Osteocyte (in vitro differentiated cells): Measurements from ENCODE around the gene FBXO41. TPM values are rescaled to one million over a fixed set of nuclear protein-coding genes. Genes with fewer than 3 reads are reported as not detected.

Experiments used
- DNase-seq: peaks from one replicate; pipeline ENCODE4 v3.0.0; 2021; ENCODE audit warnings: mixed read lengths; ENCODE audit not compliant: unreplicated experiment; ENCODE audit errors: extremely low spot score
- H3K27ac Mint-ChIP-seq: one replicate; pipeline ENCODE4 v1.8.0; 2021; ENCODE audit warnings: mild to moderate bottlenecking, mixed read lengths; ENCODE audit not compliant: unreplicated experiment
- H3K27me3 Mint-ChIP-seq: one replicate; pipeline ENCODE4 v1.8.0; 2021; ENCODE audit warnings: mixed read lengths; ENCODE audit not compliant: unreplicated experiment
- H3K36me3 Mint-ChIP-seq: one replicate; pipeline ENCODE4 v1.8.0; 2021; ENCODE audit warnings: mixed read lengths; ENCODE audit not compliant: unreplicated experiment
- H3K4me1 Mint-ChIP-seq: one replicate; pipeline ENCODE4 v1.8.0; 2021; ENCODE audit warnings: mixed read lengths; ENCODE audit not compliant: unreplicated experiment
- H3K4me3 Mint-ChIP-seq: one replicate; pipeline ENCODE4 v1.8.0; 2021; ENCODE audit warnings: mild to moderate bottlenecking, moderate library complexity, mixed read lengths; ENCODE audit not compliant: unreplicated experiment
- H3K9me3 Mint-ChIP-seq: one replicate; pipeline ENCODE4 v1.8.0; 2021; ENCODE audit warnings: mixed read lengths; ENCODE audit not compliant: unreplicated experiment
- CTCF ChIP-seq: fragments of 200-600 bp; sonication (generic); IDR thresholded peaks from 2 replicates; pipeline ENCODE4 v1.5.0; 2021; ENCODE audit warnings: antibody characterized with exemption, mild to moderate bottlenecking, moderate library complexity
- total RNA-seq: library from RNA; stranded (reverse); gene quantifications from 2 replicates; pipeline ENCODE4 v1.2.1, GENCODE V29; 2021

FBXO41 gene
- total RNA-seq, 1 donor from 2014 or later = 1.6 TPM

GRCh38 chr2:73212448-73213176, 71.7 kb downstream of the FBXO41 start:
- peak; percentile 91 for TF ChIP-seq CTCF
- peaks cover 34% of the 10 kb centered on the region for H3K4me1 Mint-ChIP-seq
- peak overlapping the region; percentile 26 for H3K4me3 Mint-ChIP-seq
- H3K9me3 Mint-ChIP-seq = no peaks in the 10 kb centered on the region
- peak; percentile 89 for DNase-seq
- no peak overlapping the region for H3K27ac Mint-ChIP-seq
- H3K36me3 Mint-ChIP-seq = no peaks in the 10 kb centered on the region
- H3K27me3 Mint-ChIP-seq = peaks cover 21% of the 10 kb centered on the region

- DNase-seq = no peak
- no peaks in the 10 kb centered on the region for H3K36me3 Mint-ChIP-seq
- no peak for TF ChIP-seq CTCF
These were observed 72.2 kb downstream of the FBXO41 start for GRCh38 chr2:73212098-73212447.

GRCh38 chr2:73210696-73211095, 73.6 kb downstream of the FBXO41 start:
- Mint-ChIP-seq H3K36me3 (no peaks in the 10 kb centered on the region), H3K27ac (no peak overlapping the region), H3K4me1 (peaks cover 29% of the 10 kb centered on the region), H3K27me3 (peaks cover 30% of the 10 kb centered on the region), H3K4me3 (no peak overlapping the region), H3K9me3 (no peaks in the 10 kb centered on the region)
- no peak for TF ChIP-seq CTCF
- DNase-seq = no peak

More at GRCh38 chr2:73212098-73212447, 72.2 kb downstream of the FBXO41 start:
- Mint-ChIP-seq H3K9me3 (no peaks in the 10 kb centered on the region), H3K4me3 (no peak overlapping the region), H3K27ac (no peak overlapping the region), H3K27me3 (peaks cover 21% of the 10 kb centered on the region), H3K4me1 (peaks cover 33% of the 10 kb centered on the region)

- H3K4me1 Mint-ChIP-seq = peaks cover 22% of the 10 kb centered on the region
- H3K9me3 Mint-ChIP-seq = no peaks in the 10 kb centered on the region
- peaks cover 36% of the 10 kb centered on the region for H3K27me3 Mint-ChIP-seq
- H3K36me3 Mint-ChIP-seq = no peaks in the 10 kb centered on the region
- no peak overlapping the region for H3K27ac Mint-ChIP-seq
- no peak for TF ChIP-seq CTCF
- DNase-seq = no peak
- no peak overlapping the region for H3K4me3 Mint-ChIP-seq
These were observed 74.3 kb downstream of the FBXO41 start for GRCh38 chr2:73210019-73210418.

GRCh38 chr2:73208258-73208657, 76.0 kb downstream of the FBXO41 start:
- no peak for TF ChIP-seq CTCF
- Mint-ChIP-seq H3K27ac (no peak overlapping the region), H3K9me3 (no peaks in the 10 kb centered on the region), H3K4me3 (no peak overlapping the region), H3K27me3 (peaks cover 49% of the 10 kb centered on the region), H3K4me1 (peaks cover 7% of the 10 kb centered on the region), H3K36me3 (no peaks in the 10 kb centered on the region)
- no peak for DNase-seq
